ENCODE measurements around the gene SLC2A6. TPM values are rescaled to one million over a fixed set of nuclear protein-coding genes. Genes with fewer than 3 reads are reported as not detected.

Gene SLC2A6
- total RNA-seq, 1 donor from 2014 or later: 37.4 TPM

- Mint-ChIP-seq H3K9me3 (no peaks in the 10 kb centered on the region), H3K36me3 (ENCODE audit: low read depth) (no peaks in the 10 kb centered on the region), H3K4me1 (no peaks in the 10 kb centered on the region), H3K27ac (no peak overlapping the region), H3K27me3 (peaks cover 14% of the 10 kb centered on the region), H3K4me3 (no peak overlapping the region)
- DNase-seq (no peak), ATAC-seq (ENCODE audit: low read depth) (no peak)
- intact Hi-C loops (cut with micrococcal nuclease): no loop called here
- POLR2A ChIA-PET: no interaction called here
- no peak for TF ChIP-seq CTCF (IDR thresholded peaks at IDR 0.05)
- CTCF ChIA-PET: no interaction called here
Measured at GRCh38 chr9:133525677-133526076, 46.8 kb upstream of the SLC2A6 start.

GRCh38 chr9:133524679-133525228 is 45.9 kb upstream of the SLC2A6 start, which contains the start of gene MYMK:
Gene MYMK (minus strand): TSS chr9:133524959. CDS start chr9:133524844, 115 bp downstream.
- H3K4me3 Mint-ChIP-seq: no peak within 1 kb of the TSS
- H3K4me1 Mint-ChIP-seq: no peaks in the 10 kb centered on the region
- H3K36me3 Mint-ChIP-seq (ENCODE audit: low read depth): no peaks in the 10 kb centered on the region
- POLR2A ChIA-PET: no interaction called here
- H3K27me3 Mint-ChIP-seq: peaks cover 9% of the 10 kb centered on the region
- intact Hi-C loops (cut with micrococcal nuclease): no loop called here
- CTCF ChIA-PET: no interaction called here
- TF ChIP-seq CTCF (IDR thresholded peaks at IDR 0.05): no peak
- no peaks in the 10 kb centered on the region for H3K9me3 Mint-ChIP-seq
- H3K27ac Mint-ChIP-seq: no peak within 1 kb of the TSS
- DNase-seq: no peak
- ATAC-seq (ENCODE audit: low read depth): no peak

GRCh38 chr9:133524146-133524545 is 45.2 kb upstream of the SLC2A6 start:
- Mint-ChIP-seq H3K36me3 (ENCODE audit: low read depth) (no peaks in the 10 kb centered on the region), H3K4me1 (no peaks in the 10 kb centered on the region), H3K27ac (no peak overlapping the region), H3K9me3 (no peaks in the 10 kb centered on the region), H3K27me3 (peaks cover 9% of the 10 kb centered on the region), H3K4me3 (no peak overlapping the region)
- DNase-seq (no peak), ATAC-seq (ENCODE audit: low read depth) (no peak)
- ChIA-PET CTCF (no interaction called here), POLR2A (interaction anchor here (0.6 kb wide), 1 partner anchor 51 kb away, joined by 3 read pairs; no protein-coding TSS in a partner anchor)
- no peak for TF ChIP-seq CTCF (IDR thresholded peaks at IDR 0.05)
- intact Hi-C loops (cut with micrococcal nuclease): no loop called here

- CTCF ChIA-PET: no interaction called here
- no peaks in the 10 kb centered on the region for H3K36me3 Mint-ChIP-seq (ENCODE audit: low read depth)
- POLR2A ChIA-PET: interaction anchor here (0.6 kb wide), 1 partner anchor 394 kb away, joined by 4 read pairs; no protein-coding TSS in a partner anchor
- no peak overlapping the region for H3K27ac Mint-ChIP-seq
- TF ChIP-seq CTCF (IDR thresholded peaks at IDR 0.05): no peak
- H3K27me3 Mint-ChIP-seq: peaks cover 11% of the 10 kb centered on the region
- no peak overlapping the region for H3K4me3 Mint-ChIP-seq
- no peaks in the 10 kb centered on the region for H3K9me3 Mint-ChIP-seq
- ATAC-seq (ENCODE audit: low read depth) (no peak), DNase-seq (no peak)
- intact Hi-C loops (cut with micrococcal nuclease): no loop called here
- H3K4me1 Mint-ChIP-seq: no peaks in the 10 kb centered on the region
Measured at GRCh38 chr9:133523106-133523505, 44.2 kb upstream of the SLC2A6 start.

GRCh38 chr9:133522073-133522910 is 43.4 kb upstream of the SLC2A6 start:
- H3K27me3 Mint-ChIP-seq: peaks cover 9% of the 10 kb centered on the region
- no peak for DNase-seq
- no peak for ATAC-seq (ENCODE audit: low read depth)
- no peak overlapping the region for H3K4me3 Mint-ChIP-seq
- intact Hi-C loops (cut with micrococcal nuclease): no loop called here
- H3K36me3 Mint-ChIP-seq (ENCODE audit: low read depth): no peaks in the 10 kb centered on the region
- ChIA-PET CTCF (no interaction called here), POLR2A (interaction anchor here (0.6 kb wide), 1 partner anchor 395 kb away, joined by 4 read pairs; no protein-coding TSS in a partner anchor)
- no peaks in the 10 kb centered on the region for H3K9me3 Mint-ChIP-seq
- no peaks in the 10 kb centered on the region for H3K4me1 Mint-ChIP-seq
- no peak for TF ChIP-seq CTCF (IDR thresholded peaks at IDR 0.05)
- no peak overlapping the region for H3K27ac Mint-ChIP-seq

All from activated B cell treated with CpG ODN at 0.5 μM for 24 hours (primary cell).